ENCODE results near the gene MET.

The MET gene

GRCh38 chr7:116804471-116804870 lies 132.5 kb downstream of the MET start:
- ChIA-PET CTCF (interaction anchor here (0.7 to 6.6 kb wide), 5 partner anchors 68 to 666 kb away, joined by 3 to 55 read pairs (median 4); no protein-coding TSS in a partner anchor), POLR2A (no interaction called here)
- peak; percentile 88 for TF ChIP-seq MYNN (tag by site-specific recombination; IDR thresholded peaks at IDR 0.05; ENCODE audit: borderline replicate concordance)
- TF ChIP-seq ZNF670 (tag by site-specific recombination; IDR thresholded peaks at IDR 0.05; ENCODE audit: low read depth), result no peak
- H3K36me3 ChIP-seq (ENCODE audit: control insufficient read depth in 2 of 2, insufficient read depth in 1 of 2, low read length in 2 of 2), result no peaks in the 10 kb centered on the region
- H3K9me3 ChIP-seq (ENCODE audit: control insufficient read depth, insufficient read depth, low read depth, low read length), result no peaks in the 10 kb centered on the region
- H3K4me3 ChIP-seq (ENCODE audit: low read depth, low read length), result no peak overlapping the region
- peaks cover 19% of the 10 kb centered on the region for H3K4me1 ChIP-seq (ENCODE audit: control insufficient read depth, insufficient read depth, low read length)
- H3K27ac ChIP-seq (ENCODE audit: extremely low read depth, low read depth, low read length), result no peak overlapping the region

GRCh38 chr7:116805100-116805544 lies 133.1 kb downstream of the MET start:
- POLR2A ChIA-PET, result no interaction called here
- Histone ChIP-seq H3K4me3 (ENCODE audit: low read depth, low read length) (no peak overlapping the region), H3K36me3 (ENCODE audit: control insufficient read depth in 2 of 2, insufficient read depth in 1 of 2, low read length in 2 of 2) (no peaks in the 10 kb centered on the region), H3K9me3 (ENCODE audit: control insufficient read depth, insufficient read depth, low read depth, low read length) (no peaks in the 10 kb centered on the region), H3K4me1 (ENCODE audit: control insufficient read depth, insufficient read depth, low read length) (peaks cover 23% of the 10 kb centered on the region), H3K27ac (ENCODE audit: extremely low read depth, low read depth, low read length) (peak overlapping the region; percentile 1; the same call in 1 of the 2 replicates)
- CTCF ChIA-PET, result interaction anchor here (0.7 to 6.6 kb wide), 8 partner anchors 129 to 1628 kb away, joined by 3 to 55 read pairs (median 4); no protein-coding TSS in a partner anchor
- TF ChIP-seq SCRT1 (tag by site-specific recombination; IDR thresholded peaks at IDR 0.05; ENCODE audit: borderline replicate concordance) (peak; percentile 90), ZNF223 (tag by site-specific recombination; IDR thresholded peaks at IDR 0.05) (no peak), INSM2 (tag by site-specific recombination; IDR thresholded peaks at IDR 0.05) (peak; percentile 80), TSHZ1 (tag by site-specific recombination; IDR thresholded peaks at IDR 0.05; ENCODE audit: borderline replicate concordance) (peak; percentile 91), ZNF580 (tag by site-specific recombination; IDR thresholded peaks at IDR 0.05) (peak; percentile 26; the same call in 1 of the 2 replicates), ZNF202 (tag by site-specific recombination; IDR thresholded peaks at IDR 0.05; ENCODE audit: borderline replicate concordance) (no peak), ZNF449 (tag by site-specific recombination; IDR thresholded peaks at IDR 0.05) (peak; percentile 66; the same call in 1 of the 2 replicates), ZNF155 (tag by site-specific recombination; IDR thresholded peaks at IDR 0.05) (no peak), GLIS1 (tag by site-specific recombination; IDR thresholded peaks at IDR 0.05) (peak; percentile 49), ZFHX2 (tag by site-specific recombination; conservative IDR thresholded peaks at IDR 0.05) (peak; percentile 28; the same call in 1 of the 2 replicates), ZNF561 (tag by site-specific recombination; IDR thresholded peaks at IDR 0.05; ENCODE audit: borderline replicate concordance) (peak; percentile 59; the same call in 1 of the 2 replicates), ZNF747 (tag by site-specific recombination; IDR thresholded peaks at IDR 0.05) (no peak), FEZF1 (tag by site-specific recombination; IDR thresholded peaks at IDR 0.05) (peak; percentile 95), ZNF114 (tag by site-specific recombination; IDR thresholded peaks at IDR 0.05) (no peak), ZBTB7A (tag by site-specific recombination; IDR thresholded peaks at IDR 0.05; ENCODE audit: low read depth) (0 out of 2 replicates have a peak, but pooled peaks have one; percentile 51), BCL6B (tag by site-specific recombination; IDR thresholded peaks at IDR 0.05) (no peak), ZNF660 (tag by site-specific recombination; IDR thresholded peaks at IDR 0.05) (peak; percentile 88), WT1 (tag by site-specific recombination; IDR thresholded peaks at IDR 0.05) (no peak), ZNF596 (tag by site-specific recombination; IDR thresholded peaks at IDR 0.05) (0 out of 2 replicates have a peak, but pooled peaks have one; percentile 9), KLF7 (tag by site-specific recombination; IDR thresholded peaks at IDR 0.05; ENCODE audit: borderline replicate concordance) (no peak), PRDM4 (tag by site-specific recombination; IDR thresholded peaks at IDR 0.05) (peak; percentile 73; the same call in 1 of the 2 replicates), EGR2 (tag by site-specific recombination; IDR thresholded peaks at IDR 0.05; ENCODE audit: low read depth) (peak; percentile 27; the same call in 1 of the 2 replicates)

All from HEK293 (cell line).